GM08714 (cell line): ENCODE results near the gene KRTAP13-4.

Experiments used
- H3K4me3 ChIP-seq: fragments of 200-500 bp; sonication (Bioruptor generic); 2 replicates; pipeline ENCODE4 v1.5.1; 2014; ENCODE audit warnings: mild to moderate bottlenecking, low read length, inconsistent platforms
- ZNF274 ChIP-seq: IDR thresholded peaks from 2 replicates; pipeline ENCODE4 v1.6.1; 2012; ENCODE audit warnings: mild to moderate bottlenecking, low read depth, low read length

The KRTAP13-4 gene, protein sequence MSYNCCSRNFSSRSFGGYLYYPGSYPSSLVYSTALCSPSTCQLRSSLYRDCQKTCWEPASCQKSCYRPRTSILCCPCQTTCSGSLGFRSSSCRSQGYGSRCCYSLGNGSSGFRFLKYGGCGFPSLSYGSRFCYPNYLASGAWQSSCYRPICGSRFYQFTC

DNA sequence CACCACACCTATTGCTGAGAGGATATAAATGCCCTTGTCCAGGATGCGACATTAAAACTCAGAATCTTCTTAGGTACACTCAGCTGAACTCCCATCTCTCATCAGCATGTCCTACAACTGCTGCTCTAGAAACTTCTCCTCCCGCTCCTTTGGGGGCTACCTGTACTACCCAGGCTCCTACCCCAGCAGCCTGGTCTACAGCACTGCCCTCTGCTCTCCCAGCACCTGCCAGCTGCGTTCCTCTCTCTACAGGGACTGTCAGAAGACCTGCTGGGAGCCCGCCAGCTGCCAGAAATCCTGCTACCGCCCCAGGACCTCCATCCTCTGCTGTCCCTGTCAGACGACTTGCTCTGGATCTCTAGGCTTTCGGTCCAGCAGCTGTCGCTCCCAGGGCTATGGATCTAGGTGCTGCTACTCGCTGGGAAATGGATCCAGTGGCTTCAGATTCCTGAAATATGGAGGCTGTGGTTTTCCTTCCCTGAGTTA, at the start of gene KRTAP13-4:
TSS of gene KRTAP13-4 (plus strand) at position 51 of the 486 bp plus-strand sequence. CDS start at position 107, 56 bp downstream.
- TF ChIP-seq ZNF274: no peak
- no peak within 1 kb of the TSS for H3K4me3 ChIP-seq

DNA sequence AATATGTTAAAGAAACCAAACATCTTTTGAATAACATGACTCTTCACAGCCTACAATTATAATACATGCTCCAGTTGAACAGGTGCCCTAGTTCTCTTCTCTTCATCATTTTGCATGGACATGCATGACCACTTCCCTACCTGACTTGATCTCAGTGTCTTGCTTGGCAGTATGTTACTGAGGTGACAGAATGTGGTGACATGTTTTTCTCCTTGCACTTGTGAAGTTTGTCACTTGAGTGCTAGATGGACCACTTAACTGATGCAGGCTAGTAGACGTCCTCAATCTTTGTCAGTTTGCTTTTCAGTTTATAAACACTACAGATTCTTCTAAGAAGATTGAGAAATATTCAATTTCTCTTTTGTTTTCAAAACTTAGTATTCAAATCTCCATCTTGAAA, 47.8 kb upstream of the KRTAP13-4 start:
- H3K4me3 ChIP-seq: no peak overlapping the region
- TF ChIP-seq ZNF274: no peak

DNA sequence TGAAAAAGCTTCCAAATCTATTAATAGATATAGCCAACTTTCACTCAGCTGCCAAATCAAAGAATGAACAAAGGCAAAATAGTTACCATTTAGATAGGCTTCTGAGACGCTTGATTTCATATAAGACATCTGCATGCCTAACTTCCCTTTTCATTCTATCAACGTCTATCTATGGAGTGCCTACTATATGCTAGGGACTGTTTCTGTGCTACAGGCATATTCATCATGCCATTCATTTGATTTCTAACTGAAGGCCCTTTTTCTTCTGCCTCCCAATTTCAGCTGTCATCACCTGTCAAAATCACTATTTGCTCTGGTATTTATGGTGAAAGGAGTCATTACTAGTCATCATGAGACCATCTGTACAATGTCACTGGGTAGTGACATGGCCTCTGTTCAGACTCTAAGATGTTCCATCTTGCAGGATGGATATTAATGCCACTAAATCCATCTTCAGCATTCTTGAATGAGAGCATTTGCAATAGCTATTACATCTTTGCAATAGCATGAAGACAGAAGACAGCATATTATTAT, 38.5 kb upstream of the KRTAP13-4 start:
- TF ChIP-seq ZNF274: no peak
- H3K4me3 ChIP-seq: no peak overlapping the region

DNA sequence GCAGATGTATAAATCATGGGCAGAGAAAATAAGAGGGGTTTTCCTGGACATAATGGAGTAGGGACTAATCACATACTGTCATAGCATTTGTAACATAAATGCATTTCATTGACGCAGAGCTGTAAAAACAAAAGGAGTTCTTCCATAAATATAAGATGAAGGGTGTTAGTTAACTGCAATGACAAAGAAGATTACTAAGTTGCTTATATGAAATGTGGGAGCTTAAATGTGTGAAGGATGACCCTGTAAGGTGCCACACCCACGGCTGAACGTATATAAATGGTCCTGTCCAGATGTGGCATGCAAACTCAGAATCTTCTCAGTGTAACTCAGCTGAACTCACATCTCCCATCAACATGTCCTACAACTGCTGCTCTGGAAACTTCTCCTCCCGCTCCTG, 34.3 kb upstream of the KRTAP13-4 start, which contains the start of gene KRTAP13-1:
TSS of gene KRTAP13-1 (plus strand) at position 301 of the 400 bp plus-strand sequence. CDS start at position 357, 56 bp downstream.
- TF ChIP-seq ZNF274: no peak

GRCh38 chr21:30408782-30409494, 21.1 kb upstream of the KRTAP13-4 start:
- H3K4me3 ChIP-seq: no peak overlapping the region
- TF ChIP-seq ZNF274: no peak

More for the DNA sequence above, 34.3 kb upstream of the KRTAP13-4 start, which contains the start of gene KRTAP13-1:
- no peak within 1 kb of the TSS for H3K4me3 ChIP-seq

DNA sequence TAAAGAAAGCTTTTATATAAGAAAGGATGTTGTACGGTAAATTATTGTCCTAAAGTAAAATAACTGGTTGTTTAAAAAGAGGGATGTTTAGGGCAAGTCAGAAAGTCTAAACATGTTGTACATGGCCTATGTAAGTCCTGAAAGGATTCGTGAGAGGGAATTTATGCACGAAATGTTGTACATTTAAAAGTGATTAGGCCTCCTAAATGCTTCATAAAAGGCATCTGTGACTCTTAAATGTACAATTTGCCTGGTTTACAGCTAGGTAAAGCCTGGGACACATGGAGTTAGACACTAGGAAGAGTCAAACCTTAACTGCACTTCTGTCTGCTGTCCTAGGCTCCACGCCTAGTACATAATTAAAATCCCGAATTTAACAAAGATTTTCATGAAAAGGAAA, 14.0 kb upstream of the KRTAP13-4 start:
- no peak overlapping the region for H3K4me3 ChIP-seq
- no peak for TF ChIP-seq ZNF274

GRCh38 chr21:30425826-30426225, 4.2 kb upstream of the KRTAP13-4 start, which contains the start of gene KRTAP13-3:
Gene KRTAP13-3, minus strand, starts transcription at chr21:30425926. Its CDS starts 14 bp downstream, at chr21:30425912.
- TF ChIP-seq ZNF274: no peak
- no peak within 1 kb of the TSS for H3K4me3 ChIP-seq

GRCh38 chr21:30426731-30427130, 3.3 kb upstream of the KRTAP13-4 start:
- H3K4me3 ChIP-seq: no peak overlapping the region
- no peak for TF ChIP-seq ZNF274

GRCh38 chr21:30434033-30434631, 4.1 kb downstream of the KRTAP13-4 start:
- no peak overlapping the region for H3K4me3 ChIP-seq
- no peak for TF ChIP-seq ZNF274

DNA sequence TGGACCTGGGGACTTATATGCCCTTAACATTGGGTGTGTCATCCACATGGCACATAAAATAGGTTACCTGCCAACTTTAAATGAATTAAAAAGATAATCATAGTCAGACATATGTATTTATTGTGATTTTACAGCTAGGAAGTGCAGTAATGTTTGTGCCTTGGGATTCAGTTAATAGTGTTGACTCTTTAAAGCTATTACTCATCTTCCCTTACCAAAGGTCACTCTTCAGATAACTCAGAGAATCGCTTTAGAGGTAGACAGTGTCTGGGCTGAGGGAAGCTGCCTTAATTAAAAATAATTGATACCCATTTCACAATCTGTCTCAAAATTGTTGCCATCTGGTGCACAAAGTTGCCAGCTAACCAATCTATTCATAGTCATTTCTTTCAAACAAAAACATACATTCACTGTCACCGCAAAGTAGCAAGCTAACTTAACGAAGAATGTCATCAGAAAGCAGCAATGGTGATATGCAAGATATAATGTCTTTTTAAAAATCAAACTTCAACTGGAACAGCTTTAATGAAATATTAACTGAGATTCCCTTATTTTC, 7.1 kb downstream of the KRTAP13-4 start:
- no peak overlapping the region for H3K4me3 ChIP-seq
- no peak for TF ChIP-seq ZNF274

GRCh38 chr21:30439975-30440374, 10.0 kb downstream of the KRTAP13-4 start, which contains the start of gene KRTAP15-1:
Gene KRTAP15-1, plus strand, starts transcription at chr21:30440275. Its CDS starts 53 bp downstream, at chr21:30440328.
- H3K4me3 ChIP-seq: no peak within 1 kb of the TSS
- no peak for TF ChIP-seq ZNF274

GRCh38 chr21:30443226-30443625, 13.2 kb downstream of the KRTAP13-4 start:
- no peak for TF ChIP-seq ZNF274
- no peak overlapping the region for H3K4me3 ChIP-seq

DNA sequence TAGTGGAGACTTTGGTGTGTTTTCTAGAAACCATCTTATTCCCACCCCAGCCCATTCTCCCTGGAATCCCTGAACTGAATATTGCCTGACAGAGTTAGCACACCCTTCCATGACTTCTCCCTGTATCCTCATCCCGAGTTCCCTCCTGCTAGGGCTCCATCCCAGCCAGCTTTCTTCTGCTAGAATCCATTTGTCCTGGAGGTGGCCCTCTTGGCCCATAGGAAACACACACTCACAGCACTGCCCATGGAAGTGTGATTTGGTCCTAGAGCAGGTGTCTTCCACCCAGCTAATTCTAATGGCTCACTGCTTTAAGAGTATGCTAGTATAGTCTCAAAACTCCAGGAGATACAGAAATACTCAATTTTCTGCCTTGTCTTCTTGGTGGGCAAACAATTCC, 14.2 kb downstream of the KRTAP13-4 start:
- no peak for TF ChIP-seq ZNF274
- no peak overlapping the region for H3K4me3 ChIP-seq

DNA sequence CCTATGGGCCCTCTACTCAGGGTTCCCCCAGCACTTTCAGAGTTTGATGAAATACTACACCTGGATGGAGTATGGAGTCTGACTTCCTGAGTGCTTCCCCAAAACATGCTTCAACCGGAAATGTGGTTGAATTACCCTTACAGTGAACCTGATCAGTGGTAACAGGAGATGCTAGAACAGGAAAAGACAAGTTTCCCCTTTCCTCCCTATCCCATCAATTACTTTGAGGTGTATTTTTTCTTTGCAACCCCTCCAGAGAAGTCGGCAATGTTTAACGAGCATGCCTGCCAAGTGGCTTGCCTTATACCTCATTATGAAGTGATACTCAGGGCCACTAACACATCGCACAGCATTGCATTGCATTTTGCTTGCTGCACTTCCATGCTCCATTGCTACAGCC, 17.0 kb downstream of the KRTAP13-4 start:
- no peak overlapping the region for H3K4me3 ChIP-seq
- TF ChIP-seq ZNF274: no peak

- TF ChIP-seq ZNF274: no peak
- no peak overlapping the region for H3K4me3 ChIP-seq
These were observed 18.5 kb downstream of the KRTAP13-4 start for GRCh38 chr21:30448514-30448913.
